GM19239 (cell line): ENCODE measurements around the gene COA7.
"Not testable (repeated sequence)": the region's sequence is repeated elsewhere in the genome, so short reads cannot be mapped to it uniquely, and the experiment has no call there.

Experiments
- DNase-seq: peaks from one replicate; pipeline ENCODE4 v3.0.0; 2011; ENCODE audit warnings: low spot score; ENCODE audit not compliant: insufficient read length
- FAIRE-seq: peaks from 2 replicates; lab custom pipeline; 2011; peaks lifted over from hg19 to GRCh38; lab: Jason Lieb, UNC

COA7 gene

DNA sequence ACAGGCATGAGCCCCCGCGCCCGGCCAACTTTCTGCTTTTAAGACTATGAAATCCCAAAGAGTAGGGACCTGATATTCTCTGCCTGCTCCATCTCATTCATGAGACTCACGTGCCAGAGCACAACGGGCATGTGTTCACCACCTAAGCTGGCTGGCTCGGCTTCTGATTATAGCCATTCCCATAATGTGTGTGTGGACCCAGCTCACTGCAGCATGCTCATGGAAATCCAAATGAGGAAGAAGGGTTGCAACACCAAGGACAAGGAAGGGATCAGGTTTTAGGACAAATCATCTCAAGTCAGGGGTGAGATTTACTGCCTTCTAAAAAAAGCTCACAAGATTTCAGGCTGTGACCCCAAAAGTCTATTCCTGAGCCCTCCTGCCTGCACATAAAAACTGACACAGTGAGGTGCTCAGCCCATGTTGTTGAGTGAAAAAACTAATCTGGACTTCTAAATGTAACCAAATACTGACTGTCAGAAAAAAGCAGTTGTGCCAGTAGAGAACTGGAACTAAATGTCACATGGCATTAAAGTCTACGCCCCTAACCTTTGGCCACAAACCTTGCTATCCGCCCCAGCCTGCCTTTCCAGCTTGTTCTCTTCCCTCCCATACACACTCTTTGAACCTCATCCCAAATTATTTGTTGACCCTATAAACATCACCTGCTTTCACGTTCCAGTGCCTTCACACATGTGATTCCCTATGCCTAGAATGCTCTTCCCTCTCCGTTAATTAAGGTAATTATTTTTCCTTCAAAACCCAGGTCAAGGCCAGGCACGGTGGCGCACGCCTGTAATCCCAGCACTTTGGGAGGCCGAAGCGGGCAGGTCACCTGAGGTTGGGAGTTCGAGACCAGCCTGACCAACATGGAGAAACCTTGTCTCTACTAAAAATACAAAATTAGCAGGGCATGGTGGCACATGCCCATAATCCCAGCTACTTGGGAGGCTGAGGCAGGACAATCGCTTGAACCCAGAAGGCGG, 9.1 kb upstream of the COA7 start:
- FAIRE-seq = no peak
- DNase-seq = no peak

DNA sequence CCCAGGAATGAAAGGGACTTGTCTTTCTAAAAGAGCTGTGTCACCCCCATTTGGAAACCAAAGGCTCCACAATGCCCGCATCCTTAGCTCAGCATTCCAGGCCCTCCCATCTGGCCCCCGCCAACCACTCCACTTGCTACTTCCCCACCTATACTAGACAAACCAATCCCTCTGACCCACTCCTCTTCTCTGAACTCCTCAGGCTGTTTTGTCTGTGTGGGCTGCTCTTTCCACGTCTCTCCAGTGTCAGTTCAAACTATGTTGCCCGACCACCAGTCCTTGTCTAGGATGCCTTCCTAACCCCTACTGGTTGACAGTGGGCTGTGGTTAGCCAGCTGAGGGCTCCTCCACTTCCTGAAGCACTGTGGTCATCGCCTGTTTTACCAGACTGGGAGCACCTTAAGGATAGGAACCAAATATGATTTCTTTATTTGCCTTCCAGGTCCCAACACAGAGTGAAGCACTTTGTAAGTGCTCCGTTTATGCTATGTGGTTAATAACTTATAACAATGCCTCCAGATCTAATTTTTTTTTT, 8.1 kb upstream of the COA7 start:
- FAIRE-seq (no peak), DNase-seq (no peak)

DNA sequence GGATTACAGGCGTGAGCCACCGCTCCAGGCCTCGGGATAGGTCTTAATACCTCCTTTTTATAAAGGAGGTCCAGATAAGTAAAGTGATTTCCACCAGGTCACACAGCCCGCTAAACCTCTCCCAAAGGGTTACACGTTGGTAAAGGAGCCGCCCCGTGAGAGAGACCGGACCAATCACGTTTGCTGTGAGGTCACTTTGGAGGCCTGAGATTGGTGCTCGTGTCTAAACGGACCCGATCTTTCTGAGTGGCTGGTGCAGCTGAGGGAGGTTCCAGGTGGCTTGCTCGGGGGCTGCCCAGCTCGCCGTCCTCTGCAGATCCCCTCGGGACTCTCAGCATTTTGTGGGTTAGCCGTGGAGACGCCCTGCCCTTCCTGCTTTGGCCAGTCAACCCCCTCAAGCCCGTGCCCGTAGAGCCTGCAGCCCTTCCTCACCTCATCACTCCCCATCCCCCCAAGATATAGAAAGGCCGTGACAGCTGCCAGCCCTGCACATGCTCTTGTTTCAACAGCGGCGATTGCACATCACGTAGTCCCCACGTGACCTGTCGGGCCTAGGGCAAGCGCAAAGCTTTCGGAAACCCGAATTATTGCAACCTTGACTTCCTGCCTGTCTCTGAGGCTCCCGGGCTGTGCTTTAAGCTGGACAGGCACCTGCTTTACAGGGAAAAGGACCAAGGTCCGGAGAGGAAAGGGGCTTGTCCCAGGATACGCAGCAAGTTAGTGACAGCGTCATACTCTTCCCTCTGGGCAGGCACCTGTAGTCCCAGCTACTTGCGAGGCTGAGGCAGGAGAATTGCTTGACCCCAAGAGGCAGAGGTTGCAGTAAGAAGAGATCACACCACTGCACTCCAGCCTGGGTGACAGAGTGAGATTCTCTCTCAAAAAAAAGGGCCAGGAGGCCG, 5.0 kb upstream of the COA7 start:
- FAIRE-seq = peak; percentile 88

DNA sequence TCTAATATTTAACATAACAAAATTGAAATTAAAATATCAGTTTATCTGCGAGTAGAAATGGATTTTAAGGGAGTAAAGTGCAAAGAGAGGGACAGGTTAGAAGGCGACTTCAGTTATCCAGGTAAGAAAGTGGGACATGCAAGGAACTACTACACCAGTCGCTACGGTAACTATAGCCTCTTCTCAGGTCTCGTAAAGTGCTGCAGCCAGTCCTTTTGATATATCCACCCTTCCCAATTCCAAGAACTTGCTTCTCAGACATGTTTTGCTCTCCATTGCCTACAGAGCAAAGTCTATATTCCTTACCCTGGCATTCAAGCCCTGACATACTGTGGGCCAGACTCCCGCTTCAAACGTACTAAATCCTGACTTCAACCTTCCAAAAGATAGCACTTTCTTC, 2.5 kb downstream of the COA7 start:
- no peak for DNase-seq
- FAIRE-seq = no peak

More for the DNA sequence above, 5.0 kb upstream of the COA7 start:
- DNase-seq = peak; percentile 73

DNA sequence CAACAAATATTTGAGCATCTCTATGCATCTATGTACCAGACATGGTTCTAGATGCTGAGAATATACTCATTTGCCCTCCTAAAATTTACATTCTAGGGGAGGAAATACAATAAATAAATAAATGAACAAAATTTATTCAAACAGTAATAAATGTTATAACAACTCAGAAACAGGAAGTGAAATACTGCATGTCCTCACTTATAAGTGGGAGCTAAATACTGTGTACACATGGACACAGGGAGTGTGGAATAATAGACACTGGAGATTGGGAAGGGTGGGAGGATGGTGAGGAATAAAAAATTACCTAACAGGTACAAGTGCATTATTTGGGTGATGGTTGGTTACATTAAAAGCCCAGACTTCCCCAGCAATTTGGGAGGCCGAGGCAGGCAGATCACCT, 4.3 kb downstream of the COA7 start:
- FAIRE-seq (no peak), DNase-seq (no peak)

DNA sequence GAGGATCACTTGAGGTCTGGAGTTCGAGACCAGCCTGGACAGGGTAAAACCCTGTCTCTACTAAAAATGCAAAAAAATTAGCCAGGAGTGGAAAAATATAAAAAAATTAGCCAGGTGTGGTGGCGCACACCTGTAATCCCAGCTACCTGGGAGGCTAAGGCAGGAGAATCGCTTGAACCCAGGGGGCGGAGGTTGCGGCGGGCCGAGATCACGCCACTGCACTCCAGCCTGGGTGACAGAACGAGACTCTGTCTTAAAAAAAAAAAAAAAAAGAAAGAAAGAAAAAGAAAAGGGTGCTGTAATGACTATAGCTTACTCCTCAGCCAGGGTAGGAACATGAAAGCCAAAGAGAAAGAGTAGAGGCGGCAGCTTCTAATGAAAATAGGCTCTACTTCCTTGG, 4.8 kb downstream of the COA7 start:
- DNase-seq, FAIRE-seq: not testable (repeated sequence)

DNA sequence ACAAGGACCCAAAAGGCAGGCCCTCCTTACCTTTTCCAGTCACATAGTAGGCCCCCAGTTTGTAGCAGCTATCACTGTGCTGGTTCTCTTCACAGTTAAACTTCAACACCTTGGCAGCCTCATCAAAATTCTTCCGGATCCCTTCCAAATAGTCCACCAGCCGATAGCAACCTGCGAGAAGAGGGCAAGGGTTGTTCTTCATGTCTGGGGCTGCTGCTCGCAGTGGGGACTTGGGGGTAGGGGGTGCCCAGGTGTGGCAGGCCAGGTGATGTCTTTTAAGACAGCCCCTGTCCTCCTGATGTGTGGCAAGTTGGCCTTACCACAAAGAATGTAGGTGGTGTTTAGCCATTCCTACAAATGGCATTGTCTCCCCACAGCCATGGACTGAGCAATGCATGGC, 5.5 kb downstream of the COA7 start:
- no peak for FAIRE-seq

DNA sequence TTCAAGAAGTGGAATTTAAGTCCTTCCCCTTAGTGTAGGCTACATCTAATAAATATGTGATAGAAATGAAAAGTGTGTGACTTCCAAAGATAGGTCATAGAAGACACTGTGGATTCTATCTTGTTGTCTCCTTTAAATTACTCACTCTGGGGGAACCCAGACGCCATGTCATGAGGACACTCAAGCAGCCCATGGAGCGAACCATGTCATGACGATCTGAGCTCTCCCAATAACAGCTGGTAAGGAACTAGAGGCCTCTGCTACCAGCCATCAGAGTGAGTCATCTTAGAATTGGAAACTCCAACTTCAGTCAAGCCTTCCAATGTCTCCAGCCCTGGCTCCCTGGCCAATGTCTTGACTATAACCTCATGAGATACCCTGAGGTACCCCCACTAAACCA, 6.3 kb downstream of the COA7 start:
- DNase-seq (no peak), FAIRE-seq (no peak)

More for the DNA sequence above, 5.5 kb downstream of the COA7 start:
- no peak for DNase-seq

DNA sequence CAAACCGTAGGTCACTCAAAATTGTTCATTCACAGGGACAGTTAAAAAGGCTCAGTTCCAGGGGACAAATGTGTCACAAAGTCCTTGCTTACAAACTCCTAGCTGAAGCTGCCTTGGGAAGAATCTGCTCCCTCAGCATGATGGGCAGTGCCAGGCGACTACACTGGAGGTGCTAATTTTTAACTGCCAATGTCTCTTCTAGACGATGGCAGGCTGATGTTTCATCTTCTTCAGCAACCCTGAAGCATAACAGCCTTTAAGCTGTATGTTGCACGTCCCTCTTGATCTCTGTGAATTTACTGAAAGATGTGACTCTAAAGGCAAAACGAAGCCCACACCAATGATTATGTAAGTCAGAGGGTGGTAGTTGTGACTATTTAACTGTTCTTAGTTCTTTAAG, 11.3 kb downstream of the COA7 start:
- no peak for DNase-seq

DNA sequence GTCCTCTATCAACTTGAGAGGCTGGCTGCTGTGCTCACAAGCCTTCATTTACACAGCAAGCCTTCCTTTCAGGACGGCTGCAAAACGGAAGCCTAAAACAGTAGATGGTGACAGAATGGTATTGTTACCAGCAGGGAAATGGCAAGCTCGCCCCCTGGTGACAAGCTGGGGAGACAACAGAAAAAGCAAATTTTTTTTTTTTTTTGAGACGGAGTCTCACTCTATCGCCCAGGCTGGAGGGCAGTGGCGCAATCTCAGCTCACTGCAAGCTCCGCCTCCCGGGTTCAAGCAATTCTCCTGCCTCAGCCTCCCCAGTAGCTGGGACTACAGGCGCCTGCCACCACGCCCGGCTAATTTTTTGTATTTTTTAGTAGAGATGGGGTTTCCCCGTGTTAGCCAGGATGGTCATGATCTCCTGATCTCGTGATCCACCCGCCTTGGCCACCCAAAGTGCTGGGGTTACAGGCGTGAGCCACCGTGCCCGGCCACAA, 11.8 kb downstream of the COA7 start:
- FAIRE-seq (peak; percentile 87), DNase-seq (peak; percentile 52)

More for the DNA sequence above, 11.3 kb downstream of the COA7 start:
- no peak for FAIRE-seq

DNA sequence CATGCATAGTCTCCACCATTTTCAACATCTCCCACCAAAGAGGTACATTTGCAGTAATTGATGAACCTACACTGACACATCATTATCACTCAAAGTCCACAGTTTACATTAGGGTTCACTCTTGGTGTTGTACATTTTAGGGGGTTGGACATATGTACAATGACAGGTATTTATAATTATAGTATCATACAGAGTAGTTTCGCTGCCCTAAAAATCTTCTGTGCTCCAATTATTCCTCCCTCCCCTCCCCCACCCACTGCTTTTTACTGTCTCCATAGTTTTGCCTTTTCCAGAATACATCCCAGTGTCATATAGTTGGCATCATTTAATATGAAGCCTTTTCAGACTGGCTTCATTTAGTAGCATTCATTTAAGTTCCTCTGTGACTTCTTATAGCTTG, 13.6 kb downstream of the COA7 start:
- FAIRE-seq (no peak), DNase-seq (no peak)

DNA sequence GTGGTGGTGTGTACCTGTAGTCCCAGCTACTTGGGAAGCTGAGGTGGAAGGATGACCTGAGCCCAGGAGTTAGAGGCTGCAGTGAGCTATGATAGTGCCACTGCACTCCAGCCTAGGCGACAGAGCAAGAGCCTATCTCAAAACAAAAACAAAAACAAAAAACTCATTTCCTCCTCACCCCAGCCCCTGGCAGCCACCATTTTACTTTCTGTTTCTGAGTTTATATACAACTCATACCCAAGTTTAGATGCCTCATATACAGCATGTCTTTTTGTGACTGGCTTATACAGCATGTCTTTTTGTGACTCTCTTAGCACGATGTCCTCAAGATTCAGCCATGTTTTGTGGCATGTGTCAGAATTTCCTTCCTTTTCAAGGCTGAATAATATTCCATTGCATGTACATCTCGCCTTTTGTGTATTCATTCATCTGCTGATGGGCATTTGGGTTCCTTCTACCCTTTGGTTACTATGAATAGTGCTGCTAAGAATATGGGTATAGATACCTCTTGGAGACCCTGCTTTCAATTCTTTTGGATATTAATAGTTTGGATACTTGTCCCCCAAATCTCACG, 14.7 kb downstream of the COA7 start:
- no peak for DNase-seq
- FAIRE-seq = no peak

DNA sequence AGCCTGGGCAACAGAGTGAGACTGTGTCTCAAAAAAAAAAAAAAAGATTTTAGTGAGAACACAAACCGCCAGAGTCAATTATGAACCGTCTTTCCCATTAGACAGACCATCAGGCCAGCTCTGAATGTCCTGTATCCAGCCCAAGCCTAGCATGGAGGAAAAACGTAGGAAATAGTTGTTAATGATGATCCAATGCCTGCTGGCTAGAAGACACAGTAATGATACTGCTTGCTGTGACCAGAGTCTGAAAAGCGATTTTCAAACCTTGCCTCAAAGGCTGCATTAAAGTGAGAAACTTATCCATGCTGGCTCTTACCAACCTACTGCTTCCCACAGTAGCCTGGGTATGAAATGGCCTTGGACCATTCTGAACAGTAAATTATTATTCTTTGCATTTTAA, 17.0 kb downstream of the COA7 start:
- no peak for FAIRE-seq

DNA sequence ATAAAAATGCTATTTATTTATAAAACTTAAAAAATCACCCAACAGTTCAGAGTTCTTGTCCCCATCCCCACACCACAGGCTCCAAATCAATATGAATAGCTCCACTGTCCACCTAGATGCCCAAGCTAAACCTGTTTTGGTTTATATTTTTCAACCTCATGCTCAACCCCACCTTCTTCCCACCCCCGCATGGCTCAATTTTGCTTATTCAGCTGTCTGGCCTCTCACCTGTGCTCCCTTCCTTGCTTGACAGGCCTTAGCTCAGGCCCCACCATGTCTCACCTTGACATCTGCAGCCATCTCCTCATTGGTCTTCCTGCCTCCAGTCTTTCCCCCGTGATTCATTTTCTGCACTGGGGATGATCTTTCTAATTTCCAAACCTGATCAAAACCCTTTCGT, 17.8 kb downstream of the COA7 start:
- no peak for DNase-seq
- no peak for FAIRE-seq

More for the DNA sequence above, 17.0 kb downstream of the COA7 start:
- DNase-seq = no peak

DNA sequence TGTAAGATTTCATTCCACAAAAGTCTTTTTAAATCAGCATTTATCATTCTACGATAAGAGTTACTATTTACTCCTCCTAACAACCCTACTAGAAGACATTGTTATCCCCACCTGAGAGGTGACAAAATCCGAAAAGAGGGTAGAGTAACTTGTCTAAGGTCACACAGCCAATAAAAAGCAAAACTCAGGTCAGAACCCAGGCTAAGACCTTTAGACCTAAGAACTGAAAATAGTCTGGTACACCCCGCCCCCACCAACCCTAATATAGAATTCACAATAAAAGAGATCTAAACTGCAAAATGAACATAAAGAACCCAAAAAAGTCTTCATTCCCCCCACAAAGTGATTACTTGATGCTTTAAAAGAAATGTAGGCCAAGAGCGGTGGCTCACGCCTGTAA, 18.6 kb downstream of the COA7 start:
- no peak for FAIRE-seq
- no peak for DNase-seq

DNA sequence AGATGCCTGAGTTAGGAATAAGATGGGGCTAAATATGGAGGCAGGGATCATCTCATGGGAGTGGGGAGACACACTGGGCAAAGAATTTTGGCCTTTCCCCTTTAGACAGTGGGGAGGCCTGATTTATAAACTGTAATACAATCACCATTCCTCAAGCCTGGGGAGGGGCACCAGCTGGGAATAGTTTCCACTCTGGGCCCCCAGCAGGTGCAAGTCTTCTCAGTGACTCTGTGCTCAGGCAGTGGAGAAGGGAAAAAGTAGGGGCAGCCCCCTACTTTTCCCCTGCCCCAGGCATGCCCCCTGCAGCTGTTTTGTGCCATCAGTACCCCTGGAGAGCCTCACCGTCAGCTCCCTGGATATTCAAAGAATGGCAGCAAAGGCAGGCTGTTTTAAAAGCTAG, 19.1 kb downstream of the COA7 start:
- DNase-seq (no peak), FAIRE-seq (no peak)

DNA sequence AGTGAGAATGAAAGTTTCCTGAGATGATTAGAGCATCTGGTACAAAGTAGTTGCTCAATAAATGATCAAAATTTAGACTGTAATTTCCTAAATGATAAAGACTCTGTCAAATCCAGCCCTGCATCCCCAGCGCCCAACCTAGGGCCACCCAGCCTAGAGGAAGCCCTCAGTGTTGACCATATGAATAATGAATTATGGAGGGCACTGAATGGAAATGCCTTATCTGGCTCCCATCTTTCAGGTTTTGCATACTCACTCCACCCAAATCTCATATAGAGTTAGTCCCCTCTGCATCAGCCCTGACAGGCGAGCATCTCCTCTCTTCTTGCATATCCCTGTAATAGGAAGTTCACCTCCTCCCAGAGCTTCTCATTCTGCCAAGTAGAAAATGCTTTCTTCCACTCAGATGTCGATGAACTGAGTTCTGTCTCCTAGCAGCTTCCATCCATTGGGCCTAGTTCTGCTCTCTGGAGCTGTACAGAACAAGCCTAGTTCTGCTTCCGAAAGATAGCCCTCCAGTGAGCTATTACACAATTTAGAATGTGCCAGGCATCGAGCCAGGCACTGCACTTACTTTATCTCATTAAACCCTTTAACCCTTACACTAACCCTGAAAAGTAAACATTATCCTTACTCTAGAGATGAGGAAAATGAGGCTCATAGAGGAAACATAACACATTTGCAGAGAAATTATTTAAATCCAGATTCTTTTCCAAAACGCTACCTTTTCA, 20.9 kb downstream of the COA7 start:
- no peak for FAIRE-seq

DNA sequence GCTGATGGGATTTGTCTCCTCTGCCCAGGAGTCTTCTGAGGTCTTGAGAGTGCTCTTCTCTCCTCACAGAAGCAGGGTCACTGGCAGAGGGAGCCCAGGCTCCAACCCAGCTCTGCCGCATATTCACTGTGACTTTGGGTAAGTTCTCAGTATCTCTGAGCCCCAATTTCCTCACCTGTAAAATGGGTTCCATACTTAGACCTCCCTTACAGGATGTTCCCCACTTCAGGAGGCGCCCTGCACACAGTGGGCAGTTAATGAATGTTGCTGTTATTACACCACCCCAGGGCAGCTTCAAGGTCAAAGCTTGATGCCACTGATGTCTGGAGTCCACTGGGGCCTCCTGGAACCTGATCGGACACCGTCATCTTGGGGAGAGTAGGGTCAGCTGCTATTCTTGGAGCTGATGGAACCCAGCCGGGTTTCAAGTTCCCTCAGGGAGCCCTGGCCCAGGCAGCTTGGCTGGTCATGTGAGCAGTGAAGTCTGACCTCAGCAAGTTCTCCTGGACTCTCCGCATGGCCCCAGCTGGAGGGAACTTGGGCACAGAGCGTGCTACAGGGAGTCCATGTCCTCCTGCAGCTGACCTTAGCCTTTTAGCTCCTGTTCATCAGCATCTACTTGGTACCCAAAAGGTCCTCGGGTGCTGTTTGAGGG, 21.8 kb downstream of the COA7 start:
- no peak for DNase-seq

More for the DNA sequence above, 20.9 kb downstream of the COA7 start:
- no peak for DNase-seq

More for the DNA sequence above, 21.8 kb downstream of the COA7 start:
- no peak for FAIRE-seq
